GM12874 (cell line): ENCODE results near the gene WDFY2.

Experiments
- CTCF ChIP-seq: IDR thresholded peaks from 2 replicates; pipeline ENCODE4 v1.5.1; 2011; ENCODE audit warnings: low read depth, mild to moderate bottlenecking, control low read depth, low read length, moderate library complexity; ENCODE audit not compliant: insufficient read depth

Gene WDFY2

GRCh38 chr13:51733374-51734298 lies 149.4 kb downstream of the WDFY2 start:
- TF ChIP-seq CTCF, result no peak

- TF ChIP-seq CTCF, result no peak
Measured at GRCh38 chr13:51734786-51735185, 150.5 kb downstream of the WDFY2 start.

GRCh38 chr13:51737609-51738008 lies 153.3 kb downstream of the WDFY2 start:
- TF ChIP-seq CTCF, result no peak

- no peak for TF ChIP-seq CTCF
Measured at GRCh38 chr13:51738226-51738905, 154.1 kb downstream of the WDFY2 start.

- no peak for TF ChIP-seq CTCF
Measured at GRCh38 chr13:51739027-51739764, 154.9 kb downstream of the WDFY2 start.

GRCh38 chr13:51740698-51741097 lies 156.4 kb downstream of the WDFY2 start:
- TF ChIP-seq CTCF, result no peak

- TF ChIP-seq CTCF, result no peak
Measured at GRCh38 chr13:51742031-51742430, 157.8 kb downstream of the WDFY2 start.
